Umbilical cord (tissue), 2 donors: ENCODE results near the gene LCLAT1. TPM values are rescaled to one million over a fixed set of nuclear protein-coding genes. Genes with fewer than 3 reads are reported as not detected.
A peak's percentile ranks its signal among the peaks of the same experiment; 100 is the strongest.

Source experiments
- DNase-seq: peaks from one replicate; pipeline ENCODE4 v3.0.0-alpha.2; 2015; ENCODE audit warnings: low spot score
- total RNA-seq: library from RNA; depleted of rRNA; stranded (reverse); fragments of >200 nt; gene quantifications from one replicate; pipeline ENCODE4 v1.2.3, GENCODE V29; 2014; ENCODE audit warnings: low replicate concordance; ENCODE audit not compliant: insufficient read depth

The LCLAT1 gene
- total RNA-seq, 1 donor from 2014 or later, result 20.2 TPM

DNA sequence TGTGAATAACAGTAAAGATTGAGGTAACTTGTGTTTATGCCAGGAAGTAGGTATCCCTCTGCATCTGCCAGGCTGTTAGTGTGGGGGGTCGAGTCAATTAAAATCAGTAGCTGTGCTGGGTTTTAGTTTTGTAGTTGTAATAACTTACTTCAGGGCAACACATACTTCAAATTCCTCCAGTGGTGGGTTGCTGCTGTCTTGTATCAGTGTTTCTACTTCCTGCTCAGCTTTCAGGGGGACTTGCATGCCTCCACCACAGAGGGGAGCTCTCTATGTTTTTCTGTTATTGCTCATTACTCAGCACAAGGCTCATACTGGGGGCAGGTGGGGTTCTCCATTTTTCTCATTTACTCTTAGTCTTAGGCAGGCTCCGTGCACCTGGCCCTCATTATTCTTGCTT is 223.4 kb downstream of the LCLAT1 start:
- no peak for DNase-seq

DNA sequence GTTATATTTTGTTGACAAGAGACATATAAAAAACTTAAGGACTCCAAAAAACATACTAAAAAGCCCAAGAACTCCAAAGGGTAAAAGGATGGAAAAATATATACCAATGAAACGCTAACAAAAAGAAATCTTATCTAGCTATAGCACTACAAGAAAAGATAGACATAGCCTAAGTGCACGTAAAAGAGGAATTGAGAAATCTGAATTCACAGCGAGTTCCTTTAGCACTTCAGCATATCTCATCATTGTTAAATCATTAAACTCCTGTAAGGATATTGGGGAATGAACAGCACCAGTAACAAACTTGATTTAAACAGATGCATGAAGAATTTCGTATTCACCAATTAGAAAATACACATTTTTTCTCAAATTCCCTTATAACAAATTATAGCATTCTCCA is 226.1 kb downstream of the LCLAT1 start:
- DNase-seq, result no peak

DNA sequence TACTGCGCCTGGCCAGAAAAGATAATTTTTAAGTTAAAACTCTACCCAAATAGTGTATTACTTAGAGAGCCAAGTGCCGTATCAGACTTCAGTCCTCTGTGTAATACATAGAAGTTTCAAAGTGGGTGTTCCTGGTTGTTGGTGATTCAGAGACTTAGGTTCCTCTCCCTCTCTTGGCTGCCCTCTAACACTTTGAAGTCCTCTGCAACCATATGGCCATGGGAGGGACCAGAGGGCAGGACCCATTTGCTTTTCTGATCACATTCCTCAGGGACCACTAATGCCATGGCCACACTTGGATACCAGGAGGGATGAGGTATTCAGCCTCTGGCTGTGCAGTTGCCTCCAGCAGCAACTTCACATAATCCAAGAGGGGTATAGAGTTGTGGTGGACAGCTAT is 228.7 kb downstream of the LCLAT1 start:
- DNase-seq, result no peak

DNA sequence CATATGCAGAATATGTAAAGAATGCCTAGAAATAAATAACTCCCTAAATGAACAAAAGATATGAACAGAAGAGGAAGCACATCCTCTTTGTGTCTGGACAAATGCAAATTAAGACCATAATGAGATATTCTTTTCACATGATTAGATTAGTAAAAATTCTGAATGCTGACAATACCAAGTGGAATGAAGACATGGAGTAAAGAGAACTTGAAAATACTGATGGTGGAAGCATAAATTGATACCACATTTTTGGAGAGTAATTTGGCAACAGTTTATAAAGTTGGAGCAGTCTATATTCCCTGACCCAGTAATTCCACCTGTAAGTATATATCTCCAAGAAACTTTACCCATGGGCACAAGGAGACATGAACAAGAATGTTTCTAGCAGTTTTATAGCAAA is 230.2 kb downstream of the LCLAT1 start:
- no peak for DNase-seq

DNA sequence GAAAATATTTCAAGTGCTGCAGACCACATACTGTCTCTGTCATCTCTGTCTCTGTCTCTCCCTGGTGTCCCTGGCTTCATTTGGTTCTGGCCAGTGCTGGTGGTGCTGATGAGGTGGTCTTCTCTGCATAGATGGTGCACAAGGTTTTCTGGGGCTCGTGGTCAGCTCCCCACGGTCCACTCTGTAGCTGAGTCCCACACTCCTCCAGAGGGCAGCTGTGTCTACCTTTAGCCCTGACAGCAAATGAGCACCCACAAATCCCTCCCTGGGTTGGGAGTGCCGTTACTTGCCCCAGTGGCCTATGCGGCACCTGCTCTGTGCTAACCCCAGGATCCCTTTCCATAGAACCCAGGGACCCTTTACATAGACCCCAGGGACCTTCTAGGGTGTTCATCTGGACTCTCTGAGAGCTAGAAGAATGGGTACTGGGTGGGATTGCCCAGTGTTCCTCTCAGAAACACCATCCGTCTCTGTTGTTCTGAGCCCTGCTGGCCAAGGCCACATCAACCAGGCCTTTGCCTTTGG is 230.9 kb downstream of the LCLAT1 start:
- no peak for DNase-seq

DNA sequence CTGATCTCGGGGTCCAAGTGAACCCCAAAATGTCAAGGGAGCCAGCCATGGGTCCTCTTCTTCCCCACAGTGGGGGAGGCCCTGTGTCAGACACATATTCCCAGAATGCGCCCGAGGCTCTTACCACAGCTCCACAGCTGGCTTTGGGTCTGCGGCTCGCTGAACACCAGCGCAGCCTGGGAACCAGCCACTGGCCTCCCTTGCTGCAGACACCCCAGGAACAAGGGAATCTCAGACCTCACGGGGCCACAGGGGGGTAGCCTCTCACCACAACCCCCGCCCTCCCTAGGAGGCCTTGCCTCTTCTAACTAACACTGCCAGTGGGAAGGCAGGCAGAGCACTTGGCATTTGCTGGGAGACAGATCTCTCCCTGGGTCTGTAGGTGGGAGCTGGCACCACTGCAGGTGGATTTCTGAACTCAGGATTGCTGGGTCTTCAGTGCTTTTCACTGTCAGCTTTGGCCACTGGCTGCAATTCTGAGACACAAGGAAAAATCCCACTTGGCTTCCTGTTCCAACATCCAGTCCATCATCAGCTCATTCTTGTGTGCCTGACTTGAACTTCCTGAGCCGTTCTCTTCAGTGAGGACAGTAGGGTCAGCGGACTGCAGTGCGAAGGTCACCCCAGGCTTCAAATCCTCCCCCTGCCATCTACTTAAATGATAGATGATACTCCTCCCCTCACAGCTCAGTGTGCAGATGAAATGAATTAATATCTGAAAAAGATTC is 231.5 kb downstream of the LCLAT1 start:
- no peak for DNase-seq

DNA sequence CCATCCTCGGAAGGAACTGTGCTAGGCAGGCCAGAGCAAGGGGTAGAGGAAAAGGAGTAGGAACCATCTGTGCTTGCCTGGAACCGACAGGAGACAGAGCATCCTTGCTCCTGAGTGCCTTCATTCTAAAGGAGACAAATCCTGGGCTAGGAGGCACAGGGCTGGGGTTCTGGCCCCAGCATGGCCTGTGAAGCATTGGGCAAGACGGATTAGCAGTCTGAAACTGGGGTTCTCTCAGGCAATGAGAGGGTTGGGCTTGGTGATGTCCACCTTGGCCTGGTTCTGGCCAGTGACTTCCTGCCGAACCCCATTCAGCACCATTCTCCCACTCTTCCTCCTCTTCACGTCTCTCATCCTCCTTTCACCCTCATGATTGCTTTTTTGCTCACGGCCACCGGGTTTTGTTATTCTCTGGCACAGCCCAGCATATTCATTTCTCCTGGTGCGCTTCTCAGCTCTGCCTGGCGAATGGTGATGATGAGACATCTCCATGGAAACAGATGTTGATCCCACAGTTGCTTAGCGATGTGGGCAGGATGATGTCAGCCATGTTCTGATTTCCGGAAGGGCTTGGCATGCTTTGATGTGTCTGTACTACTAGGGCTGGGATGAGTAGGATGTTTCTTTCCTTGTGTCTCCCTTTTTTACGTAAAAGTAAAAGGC is 232.5 kb downstream of the LCLAT1 start:
- peak; percentile 28 for DNase-seq

DNA sequence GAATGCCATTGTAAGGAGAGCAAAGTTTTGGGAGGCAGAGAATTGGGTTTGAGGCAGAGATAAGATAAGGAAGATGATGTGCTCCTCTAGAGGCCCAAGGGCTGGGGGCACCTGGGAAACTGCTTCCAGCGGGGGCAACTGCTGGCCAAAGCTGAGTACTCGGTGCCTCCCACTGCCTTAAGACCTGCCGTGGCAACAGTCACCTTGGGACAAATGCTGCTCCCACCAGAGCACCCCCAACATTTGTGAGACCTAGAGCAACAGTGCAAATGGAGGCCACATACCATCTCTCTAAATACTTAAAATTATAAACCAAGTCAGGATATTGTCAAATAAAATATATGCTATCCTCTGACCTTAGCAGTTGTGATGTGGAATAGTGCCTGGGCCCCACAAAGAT is 233.1 kb downstream of the LCLAT1 start:
- DNase-seq, result no peak

DNA sequence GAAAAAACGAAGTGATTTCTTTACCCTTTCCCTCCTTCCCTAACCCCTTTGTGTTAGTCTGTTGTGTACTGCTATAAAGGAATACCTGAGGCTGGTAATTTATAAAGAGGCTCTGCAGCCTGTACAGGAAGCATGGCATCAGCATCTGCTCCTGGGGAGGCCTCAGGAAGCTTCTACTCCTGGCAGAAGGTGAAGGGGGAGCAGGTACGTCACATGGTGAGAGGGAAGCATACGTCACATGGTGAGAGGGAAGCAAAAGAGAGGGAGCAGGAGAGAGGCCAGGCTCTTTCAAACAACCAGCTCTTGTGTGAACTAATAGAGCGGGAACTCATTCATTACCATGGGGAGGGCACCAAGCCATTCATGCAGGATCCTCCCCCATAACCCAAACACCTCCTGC is 234.0 kb downstream of the LCLAT1 start:
- DNase-seq, result no peak

DNA sequence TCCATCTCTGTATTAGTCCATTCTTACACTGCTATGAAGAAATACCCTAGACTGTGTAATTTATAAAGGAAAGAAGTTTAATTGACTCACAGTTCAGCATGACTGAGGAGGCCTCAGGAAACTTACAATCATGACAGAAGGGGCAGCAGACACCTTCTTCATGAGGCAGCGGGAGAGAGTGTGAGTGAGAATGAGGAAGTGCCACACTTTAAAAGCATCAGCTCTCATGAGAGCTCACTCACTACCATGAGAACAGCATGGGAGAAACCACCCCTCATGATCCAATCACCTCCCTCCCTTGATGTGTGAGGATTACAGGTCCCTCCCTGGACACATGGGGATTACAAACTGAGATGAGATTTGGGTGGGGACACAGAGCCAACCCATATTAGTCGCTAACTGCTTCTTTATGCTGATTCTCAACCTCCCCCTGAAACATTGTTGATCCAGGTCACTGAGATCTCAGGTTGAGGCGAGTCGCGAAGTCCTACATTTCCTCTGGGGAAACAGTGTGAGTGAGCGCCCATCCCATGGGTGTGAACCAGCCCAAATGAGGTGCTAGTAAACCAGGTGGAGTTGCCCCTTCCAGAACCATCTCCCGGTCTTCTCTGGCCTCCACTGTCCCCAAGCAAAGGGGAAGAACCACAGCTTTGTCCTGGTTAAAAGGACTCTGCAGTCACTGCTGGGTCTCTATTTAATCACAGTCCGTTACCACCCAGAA is 236.3 kb downstream of the LCLAT1 start:
- DNase-seq, result no peak

DNA sequence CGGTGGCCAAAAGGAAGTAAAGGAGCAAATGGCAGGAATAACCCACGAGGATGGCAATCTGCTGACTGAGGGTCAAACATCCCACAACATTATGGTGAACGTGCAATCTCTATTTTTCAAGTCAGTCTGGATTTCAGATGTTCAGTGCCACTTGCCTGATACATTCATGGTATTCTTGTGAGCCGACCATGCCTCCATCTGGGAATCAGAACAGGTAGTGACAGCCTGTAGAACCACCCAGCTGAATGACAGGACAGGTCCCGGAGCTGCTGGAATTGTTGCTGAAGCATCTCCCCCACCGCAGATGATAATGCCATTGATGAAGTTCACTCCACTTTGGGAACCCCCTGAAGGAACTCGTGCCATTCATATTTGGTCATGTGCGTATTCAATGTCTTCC is 237.0 kb downstream of the LCLAT1 start:
- no peak for DNase-seq

DNA sequence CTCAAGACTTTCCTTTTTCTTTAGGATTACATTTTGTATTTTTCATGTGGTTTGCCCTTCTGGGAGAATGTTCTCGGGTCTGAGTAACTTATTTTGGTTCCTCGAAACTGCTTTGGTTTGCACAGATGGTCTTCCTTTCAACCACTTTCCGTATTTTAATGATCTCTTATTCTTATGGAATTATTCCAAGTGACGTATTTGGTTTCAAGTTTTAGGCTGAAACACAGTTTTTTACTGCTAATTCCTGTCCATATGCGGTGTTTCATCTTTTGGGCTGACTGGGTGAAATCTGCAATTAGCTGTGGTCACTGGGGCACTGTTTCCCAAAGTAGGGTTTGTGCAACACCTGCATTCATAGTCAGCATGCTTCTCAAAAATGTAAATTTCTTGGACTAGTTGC is 237.5 kb downstream of the LCLAT1 start:
- DNase-seq, result no peak

DNA sequence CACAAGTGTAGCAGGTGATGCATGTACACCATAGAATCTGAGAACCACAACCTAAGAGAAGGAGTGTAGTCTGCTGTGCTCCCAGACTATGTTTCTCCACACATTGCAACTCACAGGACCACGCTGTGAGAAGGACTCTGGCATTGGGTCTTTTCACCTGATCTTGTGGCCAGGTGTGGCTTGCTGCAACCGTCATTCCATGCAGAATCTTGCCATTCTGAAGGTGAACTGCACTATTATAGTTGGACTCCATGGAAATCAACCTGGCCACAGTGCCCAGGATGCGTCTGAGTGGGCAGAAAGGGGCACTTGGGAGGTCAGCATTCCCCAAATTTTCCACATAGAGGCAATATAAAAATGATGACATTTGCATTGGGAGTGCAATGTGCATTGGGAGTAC is 237.9 kb downstream of the LCLAT1 start:
- no peak for DNase-seq

DNA sequence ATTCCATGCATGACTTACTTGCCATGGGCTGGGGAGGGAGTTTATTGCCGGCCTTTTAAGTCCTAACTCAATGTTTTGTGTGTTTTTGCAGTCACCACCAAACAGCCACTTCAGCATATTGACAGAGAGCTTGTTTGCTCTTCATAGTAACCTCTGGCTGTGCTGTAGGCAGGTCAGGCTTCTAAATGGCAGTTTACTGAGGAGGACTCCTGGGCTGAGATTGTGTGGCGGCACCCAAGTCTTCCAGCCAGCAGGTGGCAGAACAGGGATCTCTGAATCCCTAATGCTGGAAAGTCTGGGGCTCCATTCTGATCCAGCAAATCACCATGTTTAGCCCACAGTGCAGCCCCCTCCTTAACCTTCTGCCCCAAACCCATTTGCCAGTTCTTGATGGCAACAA is 239.0 kb downstream of the LCLAT1 start:
- DNase-seq, result no peak

DNA sequence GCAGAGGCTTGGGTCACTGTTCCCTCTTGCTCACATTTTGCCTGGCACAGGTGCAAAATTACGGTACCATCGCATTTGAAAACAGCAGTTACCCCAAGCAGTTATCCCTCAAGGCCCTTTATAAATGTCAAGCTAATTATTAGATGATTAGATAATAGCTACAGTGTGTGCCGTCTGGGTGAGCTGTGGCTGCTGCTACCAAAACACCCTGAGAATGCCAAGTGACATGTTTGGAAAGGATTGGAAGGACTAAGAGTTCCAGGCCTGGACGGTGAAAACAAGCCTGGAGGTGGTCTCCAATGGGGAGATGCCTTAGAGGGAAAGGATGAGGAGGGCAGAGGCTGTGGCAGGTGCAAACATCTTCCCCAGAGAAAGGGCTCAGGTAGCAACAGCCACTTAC is 239.6 kb downstream of the LCLAT1 start:
- DNase-seq, result no peak

DNA sequence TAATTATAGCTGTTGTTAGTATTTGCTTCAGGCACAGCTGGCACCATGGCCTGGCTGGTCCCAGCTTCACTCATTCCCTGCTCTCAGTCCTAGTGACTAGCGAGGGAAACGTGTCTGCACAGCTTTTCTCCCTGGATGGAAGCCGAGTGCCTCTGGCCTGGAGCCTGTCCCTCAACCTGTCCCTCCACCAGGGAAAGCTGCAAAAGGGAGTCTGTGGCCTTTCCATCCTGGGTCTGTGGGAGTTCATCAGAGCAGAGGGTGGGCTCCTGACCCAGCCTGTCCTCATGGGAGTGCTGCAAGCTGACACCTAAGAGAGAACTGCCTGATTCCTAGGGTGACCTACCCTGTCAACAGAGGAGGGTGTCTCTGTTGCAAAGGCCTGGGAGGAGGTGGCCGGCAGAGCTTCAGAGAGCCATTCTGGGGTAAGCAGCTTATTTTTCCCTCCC is 241.9 kb downstream of the LCLAT1 start:
- DNase-seq, result no peak

DNA sequence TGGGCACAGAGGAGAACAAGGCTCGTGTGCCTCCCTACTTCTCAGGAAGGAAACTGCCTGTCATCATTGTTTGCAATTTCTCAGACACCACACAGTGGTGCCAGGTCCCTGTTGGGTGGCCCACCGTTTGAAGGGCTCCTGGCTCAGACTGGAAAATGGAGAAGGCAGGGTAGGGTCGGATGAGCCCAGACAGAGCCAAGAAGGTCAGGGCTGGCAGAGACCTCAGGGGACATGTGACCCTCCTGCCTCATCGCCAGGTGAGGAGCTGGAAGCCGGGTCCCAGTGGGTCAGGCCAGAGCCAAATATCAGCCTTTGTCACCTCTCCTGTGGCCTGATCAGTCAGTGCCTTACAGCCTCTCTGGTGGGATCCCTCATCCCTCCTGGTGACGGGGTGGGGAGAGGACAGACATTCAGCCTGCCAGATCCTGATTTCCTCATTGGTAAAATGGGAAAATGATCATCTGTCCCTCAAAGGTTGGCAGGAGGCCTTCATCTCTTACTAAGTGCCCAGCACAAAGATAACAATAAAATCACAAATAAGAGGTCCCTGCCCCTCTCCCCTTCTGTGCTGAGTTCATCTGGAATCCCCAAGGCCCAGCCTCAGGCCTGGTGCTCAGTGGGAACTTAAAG is 242.6 kb downstream of the LCLAT1 start:
- DNase-seq, result no peak

DNA sequence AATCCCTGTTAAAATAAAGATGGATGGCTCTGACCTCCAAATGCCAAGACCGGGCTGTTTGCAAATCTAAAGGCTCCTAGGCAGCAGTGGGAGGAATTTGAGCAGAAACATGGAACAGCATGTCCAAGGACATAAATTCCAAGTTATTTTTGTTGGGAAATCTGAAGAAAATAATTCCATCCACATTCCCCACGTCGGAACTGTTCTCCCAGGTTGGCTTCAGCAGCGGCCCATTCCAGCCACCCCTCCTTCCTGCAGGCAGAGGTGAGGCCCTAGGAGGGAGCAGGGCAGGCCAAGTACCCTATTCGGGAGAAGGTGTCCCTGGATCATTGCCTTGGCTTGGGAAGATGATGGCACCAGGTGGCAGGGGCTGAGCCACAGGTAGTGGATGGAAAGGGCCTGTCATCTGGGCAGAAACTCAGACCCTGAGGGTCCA is 243.1 kb downstream of the LCLAT1 start:
- DNase-seq, result no peak

DNA sequence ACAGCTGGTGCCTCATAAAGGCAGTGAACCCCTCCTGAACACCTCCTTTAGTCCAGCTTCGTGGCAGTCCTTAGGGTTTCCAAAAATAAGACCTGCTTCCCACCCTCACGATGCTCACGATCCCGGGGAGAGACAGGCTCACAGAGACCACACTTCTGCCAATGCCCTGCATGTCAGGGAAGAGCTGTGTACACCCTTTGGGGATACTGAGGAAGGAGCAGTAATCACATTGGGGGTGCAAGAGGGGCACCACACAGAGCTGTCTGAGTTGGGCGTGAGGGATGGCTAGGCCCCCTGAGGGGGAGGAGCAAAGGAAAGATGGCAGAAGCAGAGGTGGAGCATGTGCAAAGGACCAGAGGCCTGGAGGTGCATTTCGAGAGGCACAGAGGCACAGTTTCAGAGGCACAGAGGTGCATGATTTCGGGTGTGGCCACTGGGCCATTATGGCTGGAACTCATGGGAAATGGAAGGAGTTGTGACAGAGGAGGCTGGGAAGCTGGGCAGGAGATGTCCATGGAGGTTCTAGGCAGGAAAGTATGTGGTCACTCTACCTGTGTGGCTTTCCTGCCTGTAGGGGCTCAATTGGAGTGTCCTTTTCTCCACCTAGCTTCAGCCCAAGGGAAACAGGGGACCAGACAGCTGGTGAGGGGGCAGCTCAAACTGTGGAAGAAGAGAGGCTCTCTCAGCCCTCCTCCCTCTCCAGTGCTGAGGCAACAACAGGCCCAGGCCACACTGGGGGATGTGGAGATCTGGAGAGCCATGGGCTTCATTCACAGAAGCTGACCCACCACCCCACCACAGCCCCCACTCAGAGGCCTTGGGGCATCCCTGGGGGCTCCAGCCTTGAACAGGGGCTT is 244.3 kb downstream of the LCLAT1 start:
- DNase-seq, result no peak

DNA sequence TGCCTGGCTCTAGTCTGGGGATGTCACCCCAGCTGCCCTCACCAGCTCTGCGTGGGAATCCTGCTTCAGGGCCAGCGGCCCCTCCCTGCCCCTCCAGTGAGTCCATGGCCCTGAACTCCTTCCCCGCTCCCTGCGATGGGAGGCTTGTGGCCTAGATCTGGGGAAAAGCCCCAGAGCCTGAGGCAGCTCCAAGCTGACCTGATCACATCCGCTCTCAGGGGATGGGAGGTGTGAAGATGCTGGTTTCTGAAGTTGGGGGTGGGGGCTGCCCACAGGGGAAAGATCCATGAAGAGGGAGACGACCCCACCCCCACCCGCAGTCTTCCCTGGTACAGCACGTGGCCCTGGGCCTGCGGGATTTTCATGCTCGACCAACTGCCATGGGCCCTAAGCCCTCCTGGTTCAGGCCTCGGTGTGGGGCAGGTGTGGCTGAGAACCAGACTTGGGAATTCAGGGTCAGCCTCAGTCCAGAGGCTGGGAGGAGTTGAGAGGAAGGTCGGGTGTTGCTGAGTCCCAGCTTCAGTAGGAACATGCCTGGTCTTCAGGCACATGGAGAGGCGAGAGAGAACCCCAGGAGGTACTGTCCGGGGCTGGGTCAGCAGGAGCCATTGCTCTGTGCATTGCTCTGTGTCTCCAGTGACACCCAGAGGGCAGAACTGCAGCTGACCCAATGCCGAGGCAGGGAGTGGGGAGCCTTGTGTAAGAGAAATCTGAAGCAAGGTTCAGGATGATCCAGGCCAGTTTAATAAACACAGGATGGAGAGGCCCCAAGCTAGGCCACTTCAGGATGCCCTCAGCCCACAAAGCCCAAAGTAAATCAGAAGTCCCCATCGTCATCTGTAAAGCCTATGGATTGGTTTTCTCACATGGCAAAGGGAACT is 245.1 kb downstream of the LCLAT1 start:
- no peak for DNase-seq
